GM12874 (cell line): ENCODE results near the gene ANKS1B.

Experiments
- TF ChIP-seq, protein P1 (sequence below): IDR thresholded peaks from 2 replicates; pipeline ENCODE4 v1.5.1; 2011; ENCODE audit warnings: low read depth, mild to moderate bottlenecking, control low read depth, low read length, moderate library complexity; ENCODE audit not compliant: insufficient read depth

The ANKS1B gene

DNA sequence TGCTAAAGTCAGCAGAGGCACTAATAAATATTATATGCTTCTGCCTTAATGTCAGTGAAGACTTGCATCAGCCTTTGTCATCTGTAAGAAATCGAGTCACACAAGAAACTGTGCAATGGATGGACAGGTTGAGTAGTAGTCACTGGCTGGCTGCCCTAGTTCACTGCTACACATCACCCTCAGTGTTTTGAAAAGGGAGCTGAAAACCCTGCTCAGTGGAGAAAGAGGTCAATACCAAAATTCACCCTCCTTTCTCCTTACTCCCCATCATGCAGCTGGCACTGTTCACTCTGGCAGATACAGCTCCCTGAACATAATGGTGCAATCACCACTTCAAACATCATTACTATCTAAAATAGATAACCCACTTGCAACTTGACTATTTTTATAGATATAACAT lies 6.6 kb downstream of the ANKS1B start:
- TF ChIP-seq, protein P1, sequence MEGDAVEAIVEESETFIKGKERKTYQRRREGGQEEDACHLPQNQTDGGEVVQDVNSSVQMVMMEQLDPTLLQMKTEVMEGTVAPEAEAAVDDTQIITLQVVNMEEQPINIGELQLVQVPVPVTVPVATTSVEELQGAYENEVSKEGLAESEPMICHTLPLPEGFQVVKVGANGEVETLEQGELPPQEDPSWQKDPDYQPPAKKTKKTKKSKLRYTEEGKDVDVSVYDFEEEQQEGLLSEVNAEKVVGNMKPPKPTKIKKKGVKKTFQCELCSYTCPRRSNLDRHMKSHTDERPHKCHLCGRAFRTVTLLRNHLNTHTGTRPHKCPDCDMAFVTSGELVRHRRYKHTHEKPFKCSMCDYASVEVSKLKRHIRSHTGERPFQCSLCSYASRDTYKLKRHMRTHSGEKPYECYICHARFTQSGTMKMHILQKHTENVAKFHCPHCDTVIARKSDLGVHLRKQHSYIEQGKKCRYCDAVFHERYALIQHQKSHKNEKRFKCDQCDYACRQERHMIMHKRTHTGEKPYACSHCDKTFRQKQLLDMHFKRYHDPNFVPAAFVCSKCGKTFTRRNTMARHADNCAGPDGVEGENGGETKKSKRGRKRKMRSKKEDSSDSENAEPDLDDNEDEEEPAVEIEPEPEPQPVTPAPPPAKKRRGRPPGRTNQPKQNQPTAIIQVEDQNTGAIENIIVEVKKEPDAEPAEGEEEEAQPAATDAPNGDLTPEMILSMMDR: no peak

DNA sequence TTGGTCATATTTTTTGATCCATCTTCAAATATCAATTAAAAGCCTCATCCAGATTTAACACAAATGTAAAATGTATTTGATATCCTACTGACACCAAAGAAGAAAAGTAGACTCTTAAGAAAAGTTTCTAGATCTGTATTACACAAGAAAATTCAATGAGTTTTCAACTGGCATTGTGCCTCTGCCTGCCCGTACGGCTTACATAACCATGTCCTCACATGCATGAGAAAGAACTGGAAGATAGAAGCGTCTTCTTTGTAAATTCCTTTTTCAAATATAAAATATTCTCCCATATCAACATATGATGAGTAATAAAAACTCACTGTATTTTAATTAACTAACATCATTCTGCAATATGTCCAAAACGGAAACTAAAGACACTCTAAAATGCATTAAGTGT lies 7.2 kb downstream of the ANKS1B start:
- TF ChIP-seq, protein P1: no peak

- TF ChIP-seq, protein P1: no peak
These were observed 8.0 kb downstream of the ANKS1B start for GRCh38 chr12:99976762-99977161.

DNA sequence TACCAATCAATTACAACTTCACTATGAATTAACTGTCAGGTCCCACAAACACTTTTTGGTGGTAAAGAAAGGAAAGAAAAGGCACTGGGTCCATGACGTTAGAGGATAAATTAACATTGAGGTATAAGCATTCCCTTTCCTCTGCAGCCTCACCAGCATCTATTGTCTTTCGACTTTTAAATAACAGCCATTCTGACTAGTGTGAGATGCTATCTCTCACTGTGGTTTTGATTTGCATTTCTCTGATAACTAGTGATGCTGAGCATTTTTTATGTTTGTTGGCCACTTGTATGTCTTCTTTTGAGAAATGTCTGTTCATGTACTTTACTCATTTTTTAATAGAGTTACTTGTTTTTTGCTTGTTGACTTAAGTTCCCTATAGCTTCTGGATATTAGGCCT lies 9.4 kb downstream of the ANKS1B start:
- TF ChIP-seq, protein P1: no peak

- TF ChIP-seq, protein P1: no peak
These were observed 10.6 kb downstream of the ANKS1B start for GRCh38 chr12:99974146-99974545.

DNA sequence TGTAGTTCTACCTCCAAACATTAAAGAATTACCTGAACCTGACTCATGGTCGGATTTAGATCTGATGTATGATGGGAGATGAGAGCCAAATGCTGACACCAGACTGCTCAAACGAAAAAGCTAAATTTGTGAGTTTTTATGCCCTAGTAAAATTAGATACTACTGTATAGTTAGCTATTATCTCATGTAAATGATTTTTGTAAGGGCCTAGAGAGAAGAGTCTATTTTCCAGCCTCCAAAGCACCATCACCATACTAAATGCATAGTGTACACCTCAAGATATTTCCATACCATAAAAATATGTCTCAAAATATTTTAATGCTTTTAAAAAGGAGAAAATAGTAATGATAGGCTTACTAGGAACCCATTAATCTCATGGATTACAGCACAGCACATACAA lies 18.3 kb downstream of the ANKS1B start:
- TF ChIP-seq, protein P1: no peak

DNA sequence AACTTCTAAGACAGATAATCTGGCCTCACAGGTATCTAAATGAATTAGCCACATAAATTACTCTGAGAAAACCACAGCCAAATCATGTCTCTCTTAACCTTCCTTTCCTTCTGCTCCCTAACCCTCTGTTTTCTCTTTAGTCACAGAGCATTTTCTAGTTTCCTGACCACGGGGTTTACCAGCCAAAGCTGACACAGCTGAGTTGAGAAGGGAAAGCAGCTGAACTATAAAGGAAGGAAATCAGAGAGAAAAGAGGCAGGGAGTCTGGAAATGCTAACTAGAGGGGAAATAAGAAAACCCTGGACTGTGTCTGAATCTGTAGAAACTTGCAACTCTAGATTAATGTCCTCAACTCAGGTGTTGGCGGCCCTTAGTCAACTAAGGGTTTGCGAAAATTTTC lies 24.4 kb downstream of the ANKS1B start:
- TF ChIP-seq, protein P1: no peak
